IPS DF 4.7 (cell line): Measurements from ENCODE around the gene PAPPA2.
"Not testable (repeated sequence)": the region's sequence is repeated elsewhere in the genome, so short reads cannot be mapped to it uniquely, and the experiment has no call there.

ENCODE experiments used
- DNase-seq: peaks from one replicate; pipeline ENCODE4 v3.0.0-alpha.2; 2013; ENCODE audit warnings: low spot score; ENCODE audit errors: extremely low read depth

PAPPA2 gene

GRCh38 chr1:176602388-176603004 is 139.5 kb downstream of the PAPPA2 start:
- no peak for DNase-seq

- DNase-seq: no peak
Observed at GRCh38 chr1:176603696-176604095, 140.7 kb downstream of the PAPPA2 start.

- DNase-seq: no peak
Observed at GRCh38 chr1:176604461-176604860, 141.5 kb downstream of the PAPPA2 start.

- DNase-seq: no peak
Observed at GRCh38 chr1:176605176-176605575, 142.2 kb downstream of the PAPPA2 start.

- no peak for DNase-seq
Observed at GRCh38 chr1:176609556-176610408, 146.8 kb downstream of the PAPPA2 start.

GRCh38 chr1:176612791-176613190 is 149.8 kb downstream of the PAPPA2 start:
- DNase-seq: no peak

GRCh38 chr1:176617881-176618280 is 154.9 kb downstream of the PAPPA2 start:
- no peak for DNase-seq

- DNase-seq: no peak
Observed at GRCh38 chr1:176619261-176619660, 156.3 kb downstream of the PAPPA2 start.

- no peak for DNase-seq
Observed at GRCh38 chr1:176625365-176625764, 162.4 kb downstream of the PAPPA2 start.

- no peak for DNase-seq
Observed at GRCh38 chr1:176626572-176627061, 163.6 kb downstream of the PAPPA2 start.

GRCh38 chr1:176628775-176629174 is 165.8 kb downstream of the PAPPA2 start:
- DNase-seq: no peak

- not testable (repeated sequence) for DNase-seq
Observed at GRCh38 chr1:176634733-176635132, 171.8 kb downstream of the PAPPA2 start.

- DNase-seq: peak; percentile 19
Observed at GRCh38 chr1:176638713-176639526, 175.9 kb downstream of the PAPPA2 start.

GRCh38 chr1:176643536-176643935 is 180.6 kb downstream of the PAPPA2 start:
- no peak for DNase-seq

GRCh38 chr1:176648556-176648955 is 185.6 kb downstream of the PAPPA2 start:
- DNase-seq: no peak

- no peak for DNase-seq
Observed at GRCh38 chr1:176656257-176656995, 193.5 kb downstream of the PAPPA2 start.

GRCh38 chr1:176669782-176670181 is 206.8 kb downstream of the PAPPA2 start:
- no peak for DNase-seq

- DNase-seq: peak; percentile 11
Observed at GRCh38 chr1:176670853-176671252, 207.9 kb downstream of the PAPPA2 start.

GRCh38 chr1:176682830-176683535 is 220.0 kb downstream of the PAPPA2 start:
- DNase-seq: no peak
